Liver (tissue), 9 donors: ENCODE data around the gene TTLL5. TPM values are rescaled to one million over a fixed set of nuclear protein-coding genes. Genes with fewer than 3 reads are reported as not detected.
A peak's percentile ranks its signal among the peaks of the same experiment; 100 is the strongest.

Source experiments
- DNase-seq: peaks from one replicate; pipeline ENCODE4 v3.0.0-alpha.2; 2017; ENCODE audit warnings: low spot score
- H3K27ac ChIP-seq, 2 donors: one replicate each; pipeline ENCODE4 v1.7.0; 2013; ENCODE audit warnings: inconsistent platforms in 2 of 2, low read length in 2 of 2, control low read depth in 1 of 2, low read depth in 1 of 2, mild to moderate bottlenecking in 1 of 2
- H3K27me3 ChIP-seq, 4 donors: one replicate each; pipeline versions ENCODE4 v1.6.1 to v1.7.0; 2013; ENCODE audit warnings: low read length in 3 of 4, inconsistent platforms in 1 of 4, mild to moderate bottlenecking in 1 of 4, moderate library complexity in 1 of 4; ENCODE audit not compliant: control insufficient read depth in 4 of 4, insufficient read depth in 4 of 4
- H3K36me3 ChIP-seq, 4 donors: one replicate each; pipeline versions ENCODE4 v1.6.1 to v1.7.0; 2013; ENCODE audit warnings: low read length in 3 of 4, mild to moderate bottlenecking in 3 of 4, low read depth in 1 of 4, moderate library complexity in 1 of 4; ENCODE audit not compliant: control insufficient read depth in 4 of 4, insufficient read depth in 3 of 4
- H3K4me1 ChIP-seq, 4 donors: one replicate each; pipeline versions ENCODE4 v1.6.1 to v1.7.0; 2013; ENCODE audit warnings: low read length in 3 of 4, mild to moderate bottlenecking in 3 of 4, moderate library complexity in 1 of 4; ENCODE audit not compliant: control insufficient read depth in 4 of 4, insufficient read depth in 4 of 4
- H3K4me3 ChIP-seq, 3 donors: one replicate each; pipeline versions ENCODE4 v1.6.1 to v1.7.0; 2013; ENCODE audit warnings: low read length in 3 of 3, control low read depth in 1 of 3, low read depth in 1 of 3, mild to moderate bottlenecking in 1 of 3
- H3K9ac ChIP-seq, 2 donors: one replicate each; pipeline ENCODE4 v1.7.0; 2013; ENCODE audit warnings: low read length in 2 of 2, mild to moderate bottlenecking in 2 of 2, moderate library complexity in 2 of 2, control low read depth in 1 of 2, low read depth in 1 of 2
- H3K9me3 ChIP-seq, 4 donors: one replicate each; pipeline versions ENCODE4 v1.6.1 to v1.7.0; 2013; ENCODE audit warnings: low read length in 3 of 4; ENCODE audit not compliant: control insufficient read depth in 4 of 4
- FOXA1 ChIP-seq: IDR thresholded peaks from 2 replicates; pipeline ENCODE4 v1.6.1; 2016; ENCODE audit warnings: antibody characterized with exemption
- GABPA ChIP-seq, 2 donors: IDR thresholded peaks in 1 of 2; conservative IDR thresholded peaks in 1 of 2; 2 replicates each; pipeline ENCODE4 v1.6.1; 2016; ENCODE audit warnings: antibody characterized with exemption in 2 of 2, mild to moderate bottlenecking in 1 of 2, moderate library complexity in 1 of 2
- NR2F2 ChIP-seq: IDR thresholded peaks from 2 replicates; pipeline ENCODE4 v1.6.1; 2016; ENCODE audit warnings: antibody characterized with exemption
- RAD21 ChIP-seq, 2 donors: IDR thresholded peaks; 2 replicates each; pipeline ENCODE4 v1.6.1; 2016; ENCODE audit warnings: antibody characterized with exemption in 2 of 2, mild to moderate bottlenecking in 2 of 2
- REST ChIP-seq: IDR thresholded peaks from 2 replicates; pipeline ENCODE4 v1.6.1; 2016; ENCODE audit warnings: antibody characterized with exemption, mild to moderate bottlenecking
- TAF1 ChIP-seq: conservative IDR thresholded peaks from 2 replicates; pipeline ENCODE4 v1.6.1; 2016; ENCODE audit warnings: antibody characterized with exemption, mild to moderate bottlenecking
- YY1 ChIP-seq: IDR thresholded peaks from 2 replicates; pipeline ENCODE4 v1.6.1; 2016; ENCODE audit warnings: antibody characterized with exemption, mild to moderate bottlenecking
- WGBS: extraction: QIAGEN DNeasy Blood & Tissue Kit; methylation state at CpG from one replicate; pipeline ENCODE4 v1.1.7; 2013; 5-methylcytosine and 5-hydroxymethylcytosine counted together
- polyA plus RNA-seq, 2 donors: library from polyadenylated mRNA; stranded (reverse) in 1 of 2; unstranded in 1 of 2; fragments of 200-250 nt in 1 of 2; fragments of >200 nt in 1 of 2; fragmentation: Nextera tagmentation in 1 of 2; extraction: Ambion mirVana in 1 of 2; gene quantifications; one replicate each; pipeline versions ENCODE4 v1.2.1 to v1.2.3, GENCODE V29; 2013 to 2015
- total RNA-seq, 2 donors: library from RNA; depleted of rRNA; stranded (reverse); fragments of >200 nt; gene quantifications; one replicate each; pipeline ENCODE4 v1.2.3, GENCODE V29; 2014
- TF ChIP-seq, protein P1 (sequence below): IDR thresholded peaks from 2 replicates; pipeline ENCODE4 v1.6.1; 2016; ENCODE audit warnings: antibody characterized with exemption
- TF ChIP-seq, protein P2 (sequence below): IDR thresholded peaks from 2 replicates; pipeline ENCODE4 v1.6.1; 2016; ENCODE audit warnings: antibody characterized with exemption
- donor health status: healthy.
- donor health status: healthy.
- donor health status: healthy.
- donor health status: healthy.
- donor health status: healthy.

The TTLL5 gene
- total and polyA plus RNA-seq, 4 donors: 4.3 to 14.2 (median 9.8) TPM

DNA sequence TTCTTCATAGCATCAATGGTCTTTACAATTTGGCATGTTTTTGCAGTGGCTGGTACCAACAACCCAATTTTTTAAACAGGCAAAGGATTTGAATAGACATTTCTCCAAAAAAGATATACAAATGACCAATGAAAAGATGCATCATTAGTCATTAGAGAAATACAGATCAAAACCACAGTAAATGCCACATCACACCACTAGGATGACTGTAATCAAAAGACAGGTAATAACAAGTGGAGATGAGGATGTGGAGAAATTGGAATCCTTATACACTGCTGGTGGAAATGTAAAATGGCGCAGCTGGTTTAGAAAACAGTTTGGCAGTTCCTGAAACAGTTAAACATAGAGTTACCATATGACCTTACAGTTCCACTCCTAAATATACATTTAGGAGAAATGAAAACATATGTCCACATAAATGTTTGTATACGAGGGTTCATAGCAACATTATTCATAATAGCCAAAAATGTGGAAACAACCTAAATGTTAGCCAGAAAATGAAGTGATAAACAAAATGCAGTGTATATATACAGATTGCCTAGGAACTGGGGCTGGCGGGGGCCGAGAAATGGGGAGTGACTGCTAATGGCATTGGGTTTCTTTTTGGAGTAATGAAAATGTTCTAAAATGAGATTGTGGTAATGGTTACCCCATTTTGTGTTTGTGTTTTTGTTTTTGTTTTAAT, 265.5 kb downstream of the TTLL5 start:
- Histone ChIP-seq H3K9me3 (no peaks in the 10 kb centered on the region), H3K9ac (no peak overlapping the region), H3K27me3 (no peaks in the 10 kb centered on the region), H3K4me3 (no peak overlapping the region), H3K4me1 (no peaks in the 10 kb centered on the region), H3K27ac (no peak overlapping the region), H3K36me3 (no peaks in the 10 kb centered on the region)
- TF ChIP-seq FOXA1: no peak
- DNase-seq: no peak
- WGBS: 97% methylated on average over 4 of the region's 4 CpGs

GRCh38 chr14:75927564-75928087, 266.6 kb downstream of the TTLL5 start:
- Histone ChIP-seq H3K9ac (no peak overlapping the region), H3K27ac (no peak overlapping the region), H3K4me3 (no peak overlapping the region), H3K27me3 (no peaks in the 10 kb centered on the region), H3K36me3 (no peaks in the 10 kb centered on the region), H3K9me3 (no peaks in the 10 kb centered on the region), H3K4me1 (no peaks in the 10 kb centered on the region)
- WGBS: 78% methylated on average over 6 of the region's 6 CpGs
- no peak for DNase-seq
- TF ChIP-seq YY1: no peak
- no peak for TF ChIP-seq NR2F2
- no peak for TF ChIP-seq GABPA (IDR thresholded peaks at IDR 0.05 in 1 of 2, conservative IDR thresholded peaks at IDR 0.05 in 1 of 2)
- TF ChIP-seq, protein P1, sequence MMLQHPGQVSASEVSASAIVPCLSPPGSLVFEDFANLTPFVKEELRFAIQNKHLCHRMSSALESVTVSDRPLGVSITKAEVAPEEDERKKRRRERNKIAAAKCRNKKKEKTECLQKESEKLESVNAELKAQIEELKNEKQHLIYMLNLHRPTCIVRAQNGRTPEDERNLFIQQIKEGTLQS: no peak
- TF ChIP-seq, protein P2, sequence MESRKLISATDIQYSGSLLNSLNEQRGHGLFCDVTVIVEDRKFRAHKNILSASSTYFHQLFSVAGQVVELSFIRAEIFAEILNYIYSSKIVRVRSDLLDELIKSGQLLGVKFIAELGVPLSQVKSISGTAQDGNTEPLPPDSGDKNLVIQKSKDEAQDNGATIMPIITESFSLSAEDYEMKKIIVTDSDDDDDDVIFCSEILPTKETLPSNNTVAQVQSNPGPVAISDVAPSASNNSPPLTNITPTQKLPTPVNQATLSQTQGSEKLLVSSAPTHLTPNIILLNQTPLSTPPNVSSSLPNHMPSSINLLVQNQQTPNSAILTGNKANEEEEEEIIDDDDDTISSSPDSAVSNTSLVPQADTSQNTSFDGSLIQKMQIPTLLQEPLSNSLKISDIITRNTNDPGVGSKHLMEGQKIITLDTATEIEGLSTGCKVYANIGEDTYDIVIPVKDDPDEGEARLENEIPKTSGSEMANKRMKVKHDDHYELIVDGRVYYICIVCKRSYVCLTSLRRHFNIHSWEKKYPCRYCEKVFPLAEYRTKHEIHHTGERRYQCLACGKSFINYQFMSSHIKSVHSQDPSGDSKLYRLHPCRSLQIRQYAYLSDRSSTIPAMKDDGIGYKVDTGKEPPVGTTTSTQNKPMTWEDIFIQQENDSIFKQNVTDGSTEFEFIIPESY: no peak
- TF ChIP-seq FOXA1: no peak
- no peak for TF ChIP-seq TAF1

GRCh38 chr14:75928690-75929181, 267.7 kb downstream of the TTLL5 start:
- no peaks in the 10 kb centered on the region for H3K36me3 ChIP-seq
- H3K4me1 ChIP-seq: no peaks in the 10 kb centered on the region
- H3K4me3 ChIP-seq: no peak overlapping the region
- no peak for DNase-seq
- H3K9ac ChIP-seq: no peak overlapping the region
- no peak for TF ChIP-seq REST
- TF ChIP-seq RAD21 (IDR thresholded peaks at IDR 0.05): peak in 1 of 2 donors; percentile 10
- 78% methylated on average over 5 of the region's 5 CpGs for WGBS
- H3K27me3 ChIP-seq: no peaks in the 10 kb centered on the region
- H3K9me3 ChIP-seq: no peaks in the 10 kb centered on the region
- H3K27ac ChIP-seq: no peak overlapping the region
